K562 (cell line): ENCODE data around the gene PDIA3. TPM values are rescaled to one million over a fixed set of nuclear protein-coding genes. Genes with fewer than 3 reads are reported as not detected.

Experiments
- ATAC-seq: fragments of 200-7000 bp; cut with Tn5 transposase; 3 replicates; pipeline ENCODE4 v1.9.1; 2020; ENCODE audit warnings: moderate library complexity
- BruUV-seq: library from RNA; stranded (reverse); fragments of 400-500 nt; replicated peaks from 2 replicates; lab custom pipeline; 2021; lab: Mats Ljungman, UMichigan
- CTCF ChIA-PET: fragments of 300-600 bp; formaldehyde crosslinking; extraction: SDS; loops from one replicate; lab custom pipeline; 2021; ENCODE audit warnings: low intra/inter-chr PET ratio; lab: Yijun Ruan, JAX
- POLR2A ChIA-PET: fragments of 300-600, 350-650 bp; sonication (Branson Sonifier 250); formaldehyde crosslinking; extraction: SDS; loops from one replicate; lab custom pipeline; 2021; ENCODE audit warnings: antibody characterized with exemption, inconsistent platforms; lab: Yijun Ruan, JAX
- DNase-seq, 4 experiments: peaks; one replicate each; pipeline versions ENCODE4 v3.0.0 to v3.0.0-alpha.2; 2011 to 2018; ENCODE audit warnings: low spot score in 3 of 4, mixed read lengths in 3 of 4; ENCODE audit errors: extremely low read depth in 1 of 4
- FAIRE-seq: peaks from 2 replicates; lab custom pipeline; 2011; peaks lifted over from hg19 to GRCh38; lab: Jason Lieb, UNC
- H2AFZ ChIP-seq: 2 replicates; pipeline ENCODE4 v1.6.0; 2011; ENCODE audit warnings: low read depth, low read length, control low read depth, inconsistent platforms
- H3K27ac ChIP-seq: fragments of 200-600 bp; 3 replicates; pipeline ENCODE4 v1.8.0; 2011; ENCODE audit warnings: low read depth, mild to moderate bottlenecking, control low read depth, inconsistent platforms, low read length, moderate library complexity, mixed read lengths; ENCODE audit errors: extremely low read depth
- H3K27me3 ChIP-seq, 2 experiments: fragments of 300-600 bp in 1 of 2; 2 replicates in 1 of 2; 3 replicates in 1 of 2; pipeline versions ENCODE4 v1.6.0 to v1.8.0; 2011; ENCODE audit warnings: inconsistent platforms in 2 of 2, low read length in 2 of 2, mild to moderate bottlenecking in 1 of 2, mixed read lengths in 1 of 2, moderate library complexity in 1 of 2; ENCODE audit not compliant: control insufficient read depth in 2 of 2, insufficient read depth in 2 of 2
- H3K36me3 ChIP-seq: fragments of 300-600 bp; 3 replicates; pipeline ENCODE4 v1.8.0; 2011; ENCODE audit warnings: mild to moderate bottlenecking, low read length, inconsistent platforms; ENCODE audit not compliant: control insufficient read depth, insufficient read depth
- H3K4me1 ChIP-seq, 2 experiments: fragments of 200-600 bp in 1 of 2; replicated peaks in 1 of 2; 2 replicates in 1 of 2; 3 replicates in 1 of 2; pipeline versions ENCODE4 v1.5.1 to v1.8.0; 2011; ENCODE audit warnings: inconsistent platforms in 2 of 2, low read length in 2 of 2, mild to moderate bottlenecking in 1 of 2, mixed read lengths in 1 of 2, moderate library complexity in 1 of 2; ENCODE audit not compliant: control insufficient read depth in 2 of 2, insufficient read depth in 2 of 2
- H3K4me2 ChIP-seq: 2 replicates; pipeline ENCODE4 v1.6.1; 2011; ENCODE audit warnings: low read length, control low read depth, inconsistent platforms, mixed read lengths; ENCODE audit not compliant: insufficient read depth
- H3K4me3 ChIP-seq: fragments of 200-600 bp; sonication (generic), shearing (Covaris generic); 2 replicates; pipeline ENCODE4 v1.5.1; 2016; ENCODE audit warnings: control low read depth, inconsistent platforms
- H3K79me2 ChIP-seq: fragments of 200-600 bp; 3 replicates; pipeline ENCODE4 v1.8.0; 2011; ENCODE audit warnings: low read length, inconsistent platforms; ENCODE audit not compliant: control insufficient read depth, insufficient read depth
- H3K9ac ChIP-seq, 2 experiments: 2 replicates each; pipeline versions ENCODE4 v1.6.0 to v1.6.1; 2011; ENCODE audit warnings: low read depth in 2 of 2, low read length in 2 of 2, control low read depth in 1 of 2, inconsistent platforms in 1 of 2, mild to moderate bottlenecking in 1 of 2, mixed read lengths in 1 of 2; ENCODE audit not compliant: insufficient read depth in 1 of 2
- H3K9me1 ChIP-seq: one replicate; pipeline ENCODE4 v1.6.0; 2011; ENCODE audit warnings: inconsistent platforms, mild to moderate bottlenecking, low read length, moderate library complexity; ENCODE audit not compliant: control insufficient read depth, insufficient read depth
- H3K9me3 ChIP-seq: replicated peaks from 2 replicates; pipeline ENCODE4 v1.5.1; 2011; ENCODE audit warnings: low read depth, low read length, inconsistent platforms; ENCODE audit not compliant: control insufficient read depth, insufficient read depth
- H4K20me1 ChIP-seq: replicated peaks from 2 replicates; pipeline ENCODE4 v1.6.1; 2011; ENCODE audit warnings: low read length, inconsistent platforms, mixed read lengths; ENCODE audit not compliant: control insufficient read depth, insufficient read depth
- CBFA2T2 ChIP-seq: fragments of 450-650 bp; conservative IDR thresholded peaks from 2 replicates; pipeline ENCODE4 v1.6.1; 2017; ENCODE audit warnings: mild to moderate bottlenecking
- CBX8 ChIP-seq: fragments of 200-600 bp; sonication (generic); IDR thresholded peaks from 2 replicates; pipeline ENCODE4 v1.6.1; 2012; ENCODE audit warnings: borderline replicate concordance, mixed run types, low read depth, mild to moderate bottlenecking, moderate library complexity, mixed read lengths, low read length, control low read depth, inconsistent platforms; ENCODE audit not compliant: poor library complexity, severe bottlenecking; ENCODE audit errors: extremely low read depth
- FOS ChIP-seq: IDR thresholded peaks from 3 replicates; pipeline ENCODE4 v1.6.1; 2011; ENCODE audit not compliant: insufficient read length; ENCODE audit errors: extremely low read depth
- GTF2A2 ChIP-seq: IDR thresholded peaks from 2 replicates; pipeline ENCODE4 v1.6.1; 2016; ENCODE audit warnings: mild to moderate bottlenecking, missing genetic modification characterization, missing compliant biosample characterization
- PURB ChIP-seq: sonication (generic); formaldehyde crosslinking; IDR thresholded peaks from 2 replicates; pipeline ENCODE4 v1.9.0; 2021; ENCODE audit warnings: low read depth, mild to moderate bottlenecking, missing genetic modification reagents
- SREBF2 ChIP-seq: sonication (generic); formaldehyde crosslinking; IDR thresholded peaks from 2 replicates; pipeline ENCODE4 v1.4.0; 2020; ENCODE audit warnings: mild to moderate bottlenecking, missing genetic modification reagents
- ZNF140 ChIP-seq: fragments of 250-450 bp; sonication (Bioruptor Pico); IDR thresholded peaks from 2 replicates; pipeline ENCODE4 v1.8.0; 2021; ENCODE audit warnings: moderate library complexity, mild to moderate bottlenecking, inconsistent platforms
- ZNF384 ChIP-seq: IDR thresholded peaks from 2 replicates; pipeline ENCODE4 v1.6.1; 2012; ENCODE audit warnings: low read depth, low read length, improper control_type of control experiment
- WGBS: fragments of 100-300 bp; shearing (Covaris generic); methylation state at CpG from one replicate; pipeline ENCODE4 v1.1.6; 2016; ENCODE audit warnings: low coverage, mixed read lengths; ENCODE audit not compliant: insufficient coverage; ENCODE audit errors: missing lambda C conversion rate; 5-methylcytosine and 5-hydroxymethylcytosine counted together
- in situ Hi-C: fragments of 300-500 bp; cut with MboI; formaldehyde crosslinking; loops from 4 replicates; pipeline ENCODE4 v1.15.0; 2018; ENCODE audit warnings: inconsistent platforms, mixed read lengths
- intact Hi-C: fragments of 100-400 bp; cut with micrococcal nuclease; formaldehyde crosslinking; loops from 2 replicates; pipeline ENCODE4 v1.14.2; 2022
- polyA plus RNA-seq, 8 experiments: library from polyadenylated mRNA; depleted of rRNA in 4 of 8; stranded (reverse) in 5 of 8; unstranded in 3 of 8; fragments of >200 nt; fragmentation: Nextera tagmentation in 2 of 8; fragmentation: Illumina TruSeq in 1 of 8; extraction: Ambion mirVana in 2 of 8; extraction: Trizol in 1 of 8; gene quantifications; 2 replicates each; pipeline versions ENCODE4 v1.2.1 to v1.2.3, GENCODE V29; 2011 to 2014; ENCODE audit warnings: inconsistent platforms in 1 of 8, missing spikeins in 1 of 8
- total RNA-seq, 7 experiments: library from RNA; depleted of rRNA in 6 of 7; stranded (reverse); fragments of >200 nt in 6 of 7; fragmentation: Illumina TruSeq in 2 of 7; extraction: Trizol in 2 of 7; gene quantifications; 2 replicates each; pipeline versions ENCODE4 v1.2.1 to v1.2.3, GENCODE V29; 2011 to 2021; ENCODE audit warnings: low replicate concordance in 1 of 7
- TF ChIP-seq, protein P1 (sequence below): fragments of 450-650 bp; formaldehyde crosslinking; IDR thresholded peaks from 2 replicates; pipeline ENCODE4 v1.4.0; 2022; ENCODE audit warnings: mild to moderate bottlenecking, moderate library complexity
- TF ChIP-seq, protein P2 (sequence below): fragments of 450-650 bp; formaldehyde crosslinking; IDR thresholded peaks from 2 replicates; pipeline ENCODE4 v1.4.0; 2022; ENCODE audit warnings: missing genetic modification characterization
- TF ChIP-seq, protein P3 (sequence below), 2 experiments: fragments of 450-650 bp; IDR thresholded peaks; 2 replicates each; pipeline ENCODE4 v1.6.1; 2016; ENCODE audit warnings: mild to moderate bottlenecking in 2 of 2, borderline replicate concordance in 1 of 2, low read depth in 1 of 2, moderate library complexity in 1 of 2

PDIA3 gene
- total and polyA plus RNA-seq, 9 of the 15 experiments (the other 6 are each of a cell fraction or from before 2014, with no cell fraction given) = 13.5 to 386 (median 149) TPM

DNA sequence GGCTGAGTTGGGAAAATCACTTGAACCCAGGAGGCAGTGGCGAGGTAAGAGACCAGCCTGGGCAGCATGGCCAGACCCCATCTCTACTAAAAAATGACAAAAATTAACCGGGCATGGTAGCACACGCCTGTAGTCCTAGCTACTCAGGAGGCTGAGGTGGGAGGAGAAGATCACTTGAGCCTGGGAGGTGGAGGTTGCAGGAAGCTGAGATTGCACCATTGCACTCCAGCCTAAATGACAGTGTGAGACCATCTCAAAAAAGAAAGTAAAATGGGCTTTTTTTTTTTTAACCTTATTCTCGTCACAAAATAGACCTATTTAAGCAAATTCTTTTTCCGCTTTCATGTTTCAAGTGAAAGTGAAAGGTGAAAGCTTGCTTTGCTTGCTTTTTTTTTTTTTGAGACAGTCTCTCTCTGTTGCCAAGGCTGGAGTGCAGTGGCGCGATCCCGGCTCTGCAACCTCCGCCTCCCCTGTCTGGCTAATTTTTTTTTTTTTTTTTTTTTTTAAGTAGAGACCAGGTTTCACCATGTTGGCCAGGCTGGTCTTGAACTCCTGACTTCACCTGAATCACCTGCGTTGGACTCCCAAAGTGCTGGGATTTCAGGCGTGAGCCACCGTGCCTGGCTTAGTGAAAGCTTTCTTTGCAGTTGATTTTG is 3.6 kb downstream of the PDIA3 start:
- BruUV-seq = no TSS peak
- DNase-seq = no peak
- ATAC-seq = no peak
- no peak for FAIRE-seq
- Histone ChIP-seq H4K20me1 (peaks cover 23% of the 10 kb centered on the region; the same call in 1 of the 2 replicates), H3K27ac (no peak overlapping the region), H3K4me1 (peaks cover 8% of the 10 kb centered on the region in 2 experiments; a peak in 4 of 5 replicates), H3K9ac (no peak overlapping the region; a peak in 1 of 4 replicates), H3K9me3 (no peaks in the 10 kb centered on the region), H3K79me2 (peaks cover 85% of the 10 kb centered on the region), H3K4me3 (no peak overlapping the region), H3K9me1 (no peaks in the 10 kb centered on the region), H3K36me3 (peaks cover 62% of the 10 kb centered on the region), H2AFZ (no peak overlapping the region), H3K4me2 (no peak overlapping the region), H3K27me3 (no peaks in the 10 kb centered on the region)
- ChIA-PET CTCF (interaction anchor here (0.6 kb wide), 1 partner anchor 725 kb away, joined by 4 read pairs; no protein-coding TSS in a partner anchor), POLR2A (interaction anchor here (1.2 kb wide), 3 partner anchors 7 to 75 kb away, joined by 4 to 7 read pairs (median 5); partner anchors contain the start of gene MFAP1)
- in situ Hi-C loops = no loop called here
- WGBS = 92% methylated on average over 11 of the region's 12 CpGs
- intact Hi-C loops = no loop called here
- TF ChIP-seq GTF2A2 (tag) (no peak), ZNF384 (no peak), ZNF140 (CRISPR knock-in tag) (no peak), SREBF2 (no peak), FOS (no peak), CBX8 (no peak), CBFA2T2 (no peak), PURB (CRISPR knock-in tag) (no peak)
- TF ChIP-seq, protein P1, sequence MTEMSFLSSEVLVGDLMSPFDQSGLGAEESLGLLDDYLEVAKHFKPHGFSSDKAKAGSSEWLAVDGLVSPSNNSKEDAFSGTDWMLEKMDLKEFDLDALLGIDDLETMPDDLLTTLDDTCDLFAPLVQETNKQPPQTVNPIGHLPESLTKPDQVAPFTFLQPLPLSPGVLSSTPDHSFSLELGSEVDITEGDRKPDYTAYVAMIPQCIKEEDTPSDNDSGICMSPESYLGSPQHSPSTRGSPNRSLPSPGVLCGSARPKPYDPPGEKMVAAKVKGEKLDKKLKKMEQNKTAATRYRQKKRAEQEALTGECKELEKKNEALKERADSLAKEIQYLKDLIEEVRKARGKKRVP (CRISPR knock-in tag) = no peak
- TF ChIP-seq, protein P2, sequence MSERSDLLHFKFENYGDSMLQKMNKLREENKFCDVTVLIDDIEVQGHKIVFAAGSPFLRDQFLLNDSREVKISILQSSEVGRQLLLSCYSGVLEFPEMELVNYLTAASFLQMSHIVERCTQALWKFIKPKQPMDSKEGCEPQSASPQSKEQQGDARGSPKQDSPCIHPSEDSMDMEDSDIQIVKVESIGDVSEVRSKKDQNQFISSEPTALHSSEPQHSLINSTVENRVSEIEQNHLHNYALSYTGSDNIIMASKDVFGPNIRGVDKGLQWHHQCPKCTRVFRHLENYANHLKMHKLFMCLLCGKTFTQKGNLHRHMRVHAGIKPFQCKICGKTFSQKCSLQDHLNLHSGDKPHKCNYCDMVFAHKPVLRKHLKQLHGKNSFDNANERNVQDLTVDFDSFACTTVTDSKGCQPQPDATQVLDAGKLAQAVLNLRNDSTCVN (CRISPR knock-in tag) = no peak
- TF ChIP-seq, protein P3, sequence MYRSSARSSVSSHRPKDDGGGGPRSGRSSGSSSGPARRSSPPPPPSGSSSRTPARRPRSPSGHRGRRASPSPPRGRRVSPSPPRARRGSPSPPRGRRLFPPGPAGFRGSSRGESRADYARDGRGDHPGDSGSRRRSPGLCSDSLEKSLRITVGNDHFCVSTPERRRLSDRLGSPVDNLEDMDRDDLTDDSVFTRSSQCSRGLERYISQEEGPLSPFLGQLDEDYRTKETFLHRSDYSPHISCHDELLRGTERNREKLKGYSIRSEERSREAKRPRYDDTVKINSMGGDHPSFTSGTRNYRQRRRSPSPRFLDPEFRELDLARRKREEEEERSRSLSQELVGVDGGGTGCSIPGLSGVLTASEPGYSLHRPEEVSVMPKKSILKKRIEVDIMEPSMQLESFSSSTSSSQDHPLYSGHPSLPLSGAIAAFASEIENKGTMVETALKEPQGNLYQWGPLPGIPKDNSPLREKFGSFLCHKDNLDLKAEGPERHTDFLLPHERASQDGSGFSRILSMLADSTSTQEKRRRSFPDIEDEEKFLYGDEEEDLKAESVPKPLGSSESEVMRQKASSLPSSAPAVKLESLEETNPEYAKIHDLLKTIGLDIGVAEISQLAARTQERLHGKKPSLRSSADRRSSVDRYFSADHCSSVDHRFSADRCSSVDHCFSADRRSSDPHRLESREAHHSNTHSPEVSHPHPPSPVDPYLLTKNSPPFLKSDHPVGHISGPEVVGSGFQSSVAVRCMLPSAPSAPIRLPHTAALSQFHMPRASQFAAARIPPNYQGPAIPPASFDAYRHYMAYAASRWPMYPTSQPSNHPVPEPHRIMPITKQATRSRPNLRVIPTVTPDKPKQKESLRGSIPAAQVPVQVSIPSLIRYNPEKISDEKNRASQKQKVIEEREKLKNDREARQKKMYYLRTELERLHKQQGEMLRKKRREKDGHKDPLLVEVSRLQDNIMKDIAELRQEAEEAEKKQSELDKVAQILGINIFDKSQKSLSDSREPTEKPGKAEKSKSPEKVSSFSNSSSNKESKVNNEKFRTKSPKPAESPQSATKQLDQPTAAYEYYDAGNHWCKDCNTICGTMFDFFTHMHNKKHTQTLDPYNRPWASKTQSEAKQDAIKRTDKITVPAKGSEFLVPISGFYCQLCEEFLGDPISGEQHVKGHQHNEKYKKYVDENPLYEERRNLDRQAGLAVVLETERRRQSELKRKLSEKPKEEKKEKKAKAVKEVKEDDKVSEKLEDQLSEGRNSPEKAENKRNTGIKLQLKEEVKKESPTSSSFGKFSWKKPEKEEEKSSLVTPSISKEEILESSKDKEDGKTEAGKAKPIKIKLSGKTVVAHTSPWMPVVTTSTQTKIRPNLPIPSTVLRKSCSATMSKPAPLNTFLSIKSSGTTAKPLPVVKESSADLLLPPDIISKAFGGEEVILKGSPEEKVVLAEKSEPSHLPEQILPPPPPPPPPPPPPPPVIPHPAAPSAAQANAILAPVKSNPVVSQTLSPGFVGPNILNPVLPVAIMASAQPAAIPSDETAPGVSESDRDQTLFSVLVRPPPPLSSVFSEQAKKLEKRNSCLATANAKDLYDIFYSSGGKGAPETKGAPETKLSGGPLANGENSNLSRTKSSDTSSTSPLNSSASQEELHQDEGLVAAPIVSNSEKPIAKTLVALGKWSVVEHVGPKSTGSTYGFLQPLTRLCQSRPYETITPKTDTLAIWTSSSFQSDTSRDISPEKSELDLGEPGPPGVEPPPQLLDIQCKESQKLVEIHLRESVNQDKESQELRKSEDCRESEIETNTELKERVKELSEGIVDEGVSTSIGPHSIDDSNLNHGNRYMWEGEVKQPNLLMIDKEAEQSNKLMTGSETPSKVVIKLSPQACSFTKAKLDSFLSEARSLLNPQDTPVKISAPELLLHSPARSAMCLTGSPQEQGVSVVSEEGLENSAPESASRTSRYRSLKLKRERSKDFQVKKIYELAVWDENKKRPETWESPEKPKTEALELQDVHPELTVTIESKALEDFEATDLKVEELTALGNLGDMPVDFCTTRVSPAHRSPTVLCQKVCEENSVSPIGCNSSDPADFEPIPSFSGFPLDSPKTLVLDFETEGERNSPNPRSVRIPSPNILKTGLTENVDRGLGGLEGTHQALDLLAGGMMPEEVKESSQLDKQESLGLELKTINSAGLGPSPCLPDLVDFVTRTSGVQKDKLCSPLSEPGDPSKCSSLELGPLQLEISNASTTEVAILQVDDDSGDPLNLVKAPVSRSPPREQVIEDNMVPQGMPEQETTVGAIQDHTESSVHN (IDR thresholded peaks at IDR 0.05; ENCODE audit: borderline replicate concordance in 1 of 2, low read depth in 1 of 2) = no peak
